ENCODE results near the gene LDLRAP1.

DNA sequence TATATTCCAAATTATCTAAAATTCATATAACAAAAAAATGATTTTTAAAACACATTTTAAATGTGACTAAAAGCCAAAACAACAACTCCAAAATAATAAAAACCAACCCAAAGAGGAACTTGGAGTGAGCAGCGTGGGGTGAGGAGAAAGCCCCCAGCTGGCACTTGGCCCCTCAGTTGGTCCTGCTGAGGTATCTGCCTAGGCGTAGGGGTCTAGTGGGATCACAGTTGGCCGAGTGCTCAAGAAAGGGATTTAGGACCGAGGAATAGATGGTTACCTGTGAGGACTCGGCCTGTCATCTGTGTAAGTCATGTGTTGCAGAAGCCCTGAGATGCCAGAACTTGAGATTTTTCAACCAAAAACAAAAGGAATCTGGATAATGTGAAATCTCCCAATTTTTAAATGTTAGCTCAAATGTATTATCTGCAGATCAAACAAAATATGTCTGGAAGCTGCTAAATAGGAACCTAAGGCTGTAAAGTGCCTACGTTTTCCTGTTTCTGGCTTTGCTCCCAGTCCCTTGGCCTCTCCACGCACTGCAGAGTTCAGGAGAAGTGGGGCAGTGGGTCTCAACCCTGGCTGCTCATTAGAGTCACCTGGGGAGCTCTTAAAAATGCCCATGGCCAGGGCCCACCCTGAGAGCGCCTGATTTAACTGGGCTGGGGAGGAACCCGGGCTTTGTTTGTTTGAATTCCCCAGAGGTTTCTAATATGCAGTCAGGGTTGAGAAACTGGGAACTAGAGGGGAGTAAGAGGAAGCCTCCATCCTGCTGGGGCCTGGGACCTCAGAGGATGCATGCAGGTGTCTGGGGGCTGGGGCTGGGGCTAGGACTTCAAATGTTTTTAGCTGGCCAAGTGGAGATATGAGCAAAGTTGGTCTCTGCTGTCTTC lies 38.5 kb upstream of the LDLRAP1 start:
- no peak for TF ChIP-seq SUZ12 (IDR thresholded peaks at IDR 0.05; ENCODE audit: extremely low read depth, insufficient read depth, insufficient read length)
- no peak for TF ChIP-seq YY1 (IDR thresholded peaks at IDR 0.05; ENCODE audit: insufficient read depth, insufficient read length)
- no peak for TF ChIP-seq ZNF274 (IDR thresholded peaks at IDR 0.05; ENCODE audit: low read depth, low read length)

All from NT2/D1 (cell line).